ENCODE measurements around the gene YWHAQ. TPM values are rescaled to one million over a fixed set of nuclear protein-coding genes. Genes with fewer than 3 reads are reported as not detected.

The YWHAQ gene
- total and polyA plus RNA-seq, 3 donors from 2014 or later = 260 to 374 (median 261) TPM

DNA sequence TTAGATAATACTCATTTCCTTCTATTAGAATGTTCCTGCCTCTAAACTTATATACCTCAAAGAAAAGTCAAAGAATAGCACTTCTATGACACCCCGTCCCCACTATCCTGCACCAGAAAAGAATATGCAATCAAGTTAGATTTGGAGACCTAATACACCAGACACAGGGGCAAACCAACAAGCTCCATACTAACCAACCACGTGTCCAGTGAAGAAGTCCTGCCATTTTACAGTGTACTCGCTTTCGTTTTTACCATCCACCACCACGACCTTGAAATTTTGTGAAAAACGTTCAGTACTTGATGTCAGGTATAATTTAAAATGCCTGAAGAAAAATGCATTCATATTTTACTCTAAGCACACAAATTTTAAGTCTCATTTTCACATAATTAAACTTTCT is 94.3 kb downstream of the YWHAQ start:
- Histone ChIP-seq H3K4me1 (peaks cover 28% of the 10 kb centered on the region), H3K36me3 (ENCODE audit: low read depth, missing control alignments) (no peaks in the 10 kb centered on the region), H3K4me3 (no peak overlapping the region), H3K27me3 (peaks cover 3% of the 10 kb centered on the region), H3K9me3 (no peaks in the 10 kb centered on the region), H3K27ac (no peak overlapping the region)
- intact Hi-C loops (cut with DNase I; ENCODE audit: low total_unique reads) = no loop called here
- DNase-seq = no peak
- 71 to 77% methylated on average over 6 of the region's 6 CpGs for WGBS, 2 donors
- TF ChIP-seq CTCF (IDR thresholded peaks at IDR 0.05) = no peak
- TF ChIP-seq POLR2A (IDR thresholded peaks at IDR 0.05) = no peak

- no peak for TF ChIP-seq CTCF (IDR thresholded peaks at IDR 0.05)
- no peak for TF ChIP-seq POLR2A (IDR thresholded peaks at IDR 0.05)
- peaks cover 3% of the 10 kb centered on the region for H3K27me3 ChIP-seq
- no peak for DNase-seq
- WGBS, 2 donors = 51 to 61% methylated on average over 1 of the region's 1 CpG
- no peak overlapping the region for H3K4me3 ChIP-seq
- peaks cover 24% of the 10 kb centered on the region for H3K4me1 ChIP-seq
- intact Hi-C loops (cut with DNase I; ENCODE audit: low total_unique reads) = no loop called here
- H3K36me3 ChIP-seq (ENCODE audit: low read depth, missing control alignments) = no peaks in the 10 kb centered on the region
- H3K9me3 ChIP-seq = no peaks in the 10 kb centered on the region
- H3K27ac ChIP-seq = peak overlapping the region in 1 of 2 donors; percentile 11
Measured at GRCh38 chr2:9535177-9535576, 95.6 kb downstream of the YWHAQ start.

Small RNA genes lying within 50 kb of the gene (small RNA-seq; reads per million reads assigned to genes)
- gene RF00019 = 0 reads per million in 2 donors

Other genes with a start within 250 kb of the YWHAQ start
- 10 to 100 TPM; 31.3 to 38.1 TPM for gene ITGB1BP1, start 207.5 kb downstream of the YWHAQ start, total RNA-seq
- gene ITGB1BP1, start 207.5 kb downstream of the YWHAQ start, polyA plus RNA-seq (ENCODE audit: insufficient read depth, low read depth, low replicate concordance) = 45.6 TPM
- 10 to 100 TPM; 54.4 to 72.3 TPM for gene CPSF3, start 207.3 kb downstream of the YWHAQ start, total RNA-seq
- gene CPSF3, start 207.3 kb downstream of the YWHAQ start, polyA plus RNA-seq (ENCODE audit: insufficient read depth, low read depth, low replicate concordance) = 112 TPM
- 10 to 100 TPM; 76.3 to 86.0 TPM for gene IAH1, start 156.4 kb downstream of the YWHAQ start, total RNA-seq
- gene IAH1, start 156.4 kb downstream of the YWHAQ start, polyA plus RNA-seq (ENCODE audit: insufficient read depth, low read depth, low replicate concordance) = 208 TPM
- 10 to 100 TPM; 61.6 to 66.9 TPM for gene ADAM17, start 75.2 kb downstream of the YWHAQ start, total RNA-seq
- gene ADAM17, start 75.2 kb downstream of the YWHAQ start, polyA plus RNA-seq (ENCODE audit: insufficient read depth, low read depth, low replicate concordance) = 37.0 TPM
- gene TAF1B, start 212.5 kb upstream of the YWHAQ start, total RNA-seq = 10 to 100 TPM; 22.0 TPM
- 13.3 TPM for gene TAF1B, start 212.5 kb upstream of the YWHAQ start, polyA plus RNA-seq (ENCODE audit: insufficient read depth, low read depth, low replicate concordance)

Measured in testis (tissue), 3 donors.